Endothelial cell of umbilical vein (primary cell): Measurements from ENCODE around the gene MKNK1.

Experiments used
- EZH2 ChIP-seq: IDR thresholded peaks from 2 replicates; pipeline ENCODE4 v1.6.1; 2012; ENCODE audit warnings: borderline replicate concordance, low read depth, mild to moderate bottlenecking, moderate library complexity, low read length, inconsistent platforms; ENCODE audit not compliant: severe bottlenecking
- FOS ChIP-seq: IDR thresholded peaks from 2 replicates; pipeline ENCODE4 v1.6.1; 2011; ENCODE audit warnings: mild to moderate bottlenecking, low read length, moderate library complexity, borderline replicate concordance; ENCODE audit not compliant: insufficient read depth
- JUN ChIP-seq: IDR thresholded peaks from 2 replicates; pipeline ENCODE4 v1.6.1; 2011; ENCODE audit warnings: borderline replicate concordance, low read depth; ENCODE audit not compliant: insufficient read length, insufficient read depth
- MYC ChIP-seq: IDR thresholded peaks from one replicate; pipeline ENCODE4 v1.6.1; 2011; ENCODE audit warnings: mild to moderate bottlenecking, low read depth, low read length
- POLR2A ChIP-seq: IDR thresholded peaks from 2 replicates; pipeline ENCODE4 v1.6.1; 2012; ENCODE audit warnings: low read depth, mild to moderate bottlenecking, control low read depth, low read length
- POLR2AphosphoS5 ChIP-seq: IDR thresholded peaks from 2 replicates; pipeline ENCODE4 v1.6.1; 2012; ENCODE audit warnings: low read depth, mild to moderate bottlenecking, control low read depth, low read length, moderate library complexity; ENCODE audit not compliant: insufficient read depth
- TF ChIP-seq, protein P1 (sequence below), 2 donors: IDR thresholded peaks; 1 replicate in 1 of 2; 2 replicates in 1 of 2; pipeline ENCODE4 v1.5.1; 2011; ENCODE audit warnings: low read length in 2 of 2, mild to moderate bottlenecking in 2 of 2, moderate library complexity in 2 of 2, control low read depth in 1 of 2, inconsistent platforms in 1 of 2, low read depth in 1 of 2; ENCODE audit not compliant: insufficient read depth in 1 of 2; ENCODE audit errors: extremely low read depth in 1 of 2
- TF ChIP-seq, protein P2 (sequence below): IDR thresholded peaks from 2 replicates; pipeline ENCODE4 v1.6.1; 2011; ENCODE audit not compliant: insufficient read depth, insufficient read length

DNA sequence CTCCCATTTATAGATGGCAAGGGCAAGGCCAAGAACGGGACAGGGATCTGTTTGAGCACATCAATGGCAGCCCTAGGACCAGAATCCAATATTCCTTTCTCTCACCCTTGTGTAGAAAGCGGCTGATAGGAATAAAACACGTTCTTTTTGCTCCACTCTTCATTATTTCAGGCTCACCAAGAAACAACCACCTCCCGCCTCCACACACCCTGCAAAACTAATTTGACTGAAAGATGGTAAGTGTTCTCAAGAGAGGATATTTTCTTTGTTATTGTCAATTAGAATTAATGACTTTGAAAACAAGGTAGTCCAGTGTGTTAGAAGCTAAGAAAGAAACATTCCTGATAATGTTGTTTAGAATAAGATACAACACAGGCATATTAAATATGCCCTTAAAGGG lies 40.7 kb downstream of the MKNK1 start:
- TF ChIP-seq POLR2A (no peak), MYC (no peak), EZH2 (no peak), JUN (no peak), FOS (no peak), POLR2AphosphoS5 (no peak)
- TF ChIP-seq, protein P1, sequence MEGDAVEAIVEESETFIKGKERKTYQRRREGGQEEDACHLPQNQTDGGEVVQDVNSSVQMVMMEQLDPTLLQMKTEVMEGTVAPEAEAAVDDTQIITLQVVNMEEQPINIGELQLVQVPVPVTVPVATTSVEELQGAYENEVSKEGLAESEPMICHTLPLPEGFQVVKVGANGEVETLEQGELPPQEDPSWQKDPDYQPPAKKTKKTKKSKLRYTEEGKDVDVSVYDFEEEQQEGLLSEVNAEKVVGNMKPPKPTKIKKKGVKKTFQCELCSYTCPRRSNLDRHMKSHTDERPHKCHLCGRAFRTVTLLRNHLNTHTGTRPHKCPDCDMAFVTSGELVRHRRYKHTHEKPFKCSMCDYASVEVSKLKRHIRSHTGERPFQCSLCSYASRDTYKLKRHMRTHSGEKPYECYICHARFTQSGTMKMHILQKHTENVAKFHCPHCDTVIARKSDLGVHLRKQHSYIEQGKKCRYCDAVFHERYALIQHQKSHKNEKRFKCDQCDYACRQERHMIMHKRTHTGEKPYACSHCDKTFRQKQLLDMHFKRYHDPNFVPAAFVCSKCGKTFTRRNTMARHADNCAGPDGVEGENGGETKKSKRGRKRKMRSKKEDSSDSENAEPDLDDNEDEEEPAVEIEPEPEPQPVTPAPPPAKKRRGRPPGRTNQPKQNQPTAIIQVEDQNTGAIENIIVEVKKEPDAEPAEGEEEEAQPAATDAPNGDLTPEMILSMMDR (IDR thresholded peaks at IDR 0.05; ENCODE audit: extremely low read depth in 1 of 2, insufficient read depth in 1 of 2, low read depth in 1 of 2, low read length in 2 of 2): no peak
- TF ChIP-seq, protein P2, sequence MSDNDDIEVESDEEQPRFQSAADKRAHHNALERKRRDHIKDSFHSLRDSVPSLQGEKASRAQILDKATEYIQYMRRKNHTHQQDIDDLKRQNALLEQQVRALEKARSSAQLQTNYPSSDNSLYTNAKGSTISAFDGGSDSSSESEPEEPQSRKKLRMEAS: no peak
